Peyer's patch (tissue), 4 donors: Measurements from ENCODE around the gene PLEKHA7. TPM values are rescaled to one million over a fixed set of nuclear protein-coding genes. Genes with fewer than 3 reads are reported as not detected.
A peak's percentile ranks its signal among the peaks of the same experiment; 100 is the strongest.

Source experiments
- DNase-seq, 3 donors: peaks; one replicate each; pipeline ENCODE4 v3.0.0-alpha.2; 2017 to 2019
- H3K27ac ChIP-seq, 4 donors: fragments of 200-600 bp; sonication (generic); one replicate each; pipeline ENCODE4 v1.5.1; 2016 to 2019
- H3K27me3 ChIP-seq, 2 donors: fragments of 200-600 bp; sonication (generic); one replicate each; pipeline ENCODE4 v1.5.1; 2019
- H3K36me3 ChIP-seq, 3 donors: fragments of 200-600 bp; sonication (generic); one replicate each; pipeline ENCODE4 v1.5.1; 2016 to 2019
- H3K4me1 ChIP-seq, 4 donors: fragments of 200-600 bp; sonication (generic); one replicate each; pipeline ENCODE4 v1.5.1; 2016 to 2019
- H3K4me3 ChIP-seq, 4 donors: fragments of 200-600 bp; sonication (generic); 1 replicate in 3 of 4; 2 replicates in 1 of 4; pipeline ENCODE4 v1.5.1; 2016 to 2019; ENCODE audit warnings: mild to moderate bottlenecking in 1 of 4
- H3K9me3 ChIP-seq, 4 donors: fragments of 200-600 bp; sonication (generic); one replicate each; pipeline ENCODE4 v1.5.1; 2016 to 2019; ENCODE audit warnings: mild to moderate bottlenecking in 1 of 4
- POLR2A ChIP-seq, 2 donors: fragments of 450-650 bp; IDR thresholded peaks; one replicate each; pipeline ENCODE4 v1.5.1; 2017; ENCODE audit warnings: antibody characterized with exemption in 2 of 2, mild to moderate bottlenecking in 2 of 2, moderate library complexity in 2 of 2
- total RNA-seq, 4 donors: library from RNA; depleted of rRNA; stranded (reverse); fragments of >200 nt; gene quantifications; one replicate each; pipeline ENCODE4 v1.1.0, GENCODE V29; 2016
- TF ChIP-seq, protein P1 (sequence below), 6 experiments: fragments of 450-650 bp in 4 of 6; fragments of 200-600 bp in 2 of 6; sonication (generic) in 1 of 6; IDR thresholded peaks; one replicate each; pipeline ENCODE4 v1.5.1; 2017 to 2019; ENCODE audit warnings: antibody characterized with exemption in 6 of 6, mild to moderate bottlenecking in 3 of 6, moderate library complexity in 1 of 6

The PLEKHA7 gene
- total RNA-seq, 4 donors from 2014 or later, result 129 to 211 (median 176) TPM

DNA sequence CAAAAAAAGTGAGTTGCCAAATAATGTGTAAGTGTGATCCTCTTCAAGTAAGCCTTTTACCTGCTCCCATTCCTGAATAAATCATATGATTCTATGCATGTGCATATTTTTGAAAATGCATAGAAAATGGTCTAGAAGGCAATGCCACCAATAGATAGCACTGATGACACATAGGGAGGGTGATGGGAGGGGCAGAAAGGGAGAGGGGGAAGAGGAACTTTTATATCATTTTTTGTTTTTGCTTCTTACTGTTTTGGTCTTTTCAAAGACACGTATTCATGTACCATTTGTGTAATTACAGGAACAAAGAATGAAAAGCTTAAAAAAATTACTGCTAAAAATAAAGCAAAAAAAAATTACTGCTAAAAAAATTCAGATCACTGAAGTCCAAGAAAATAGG is 215.0 kb downstream of the PLEKHA7 start:
- Histone ChIP-seq H3K9me3 (no peaks in the 10 kb centered on the region), H3K4me3 (no peak overlapping the region), H3K4me1 (peaks cover 0 to 3% (median 0%) of the 10 kb centered on the region in 4 donors), H3K27ac (no peak overlapping the region), H3K27me3 (no peaks in the 10 kb centered on the region), H3K36me3 (peaks cover 0 to 46% (median 0%) of the 10 kb centered on the region in 3 donors)
- DNase-seq, result no peak
- TF ChIP-seq, protein P1, sequence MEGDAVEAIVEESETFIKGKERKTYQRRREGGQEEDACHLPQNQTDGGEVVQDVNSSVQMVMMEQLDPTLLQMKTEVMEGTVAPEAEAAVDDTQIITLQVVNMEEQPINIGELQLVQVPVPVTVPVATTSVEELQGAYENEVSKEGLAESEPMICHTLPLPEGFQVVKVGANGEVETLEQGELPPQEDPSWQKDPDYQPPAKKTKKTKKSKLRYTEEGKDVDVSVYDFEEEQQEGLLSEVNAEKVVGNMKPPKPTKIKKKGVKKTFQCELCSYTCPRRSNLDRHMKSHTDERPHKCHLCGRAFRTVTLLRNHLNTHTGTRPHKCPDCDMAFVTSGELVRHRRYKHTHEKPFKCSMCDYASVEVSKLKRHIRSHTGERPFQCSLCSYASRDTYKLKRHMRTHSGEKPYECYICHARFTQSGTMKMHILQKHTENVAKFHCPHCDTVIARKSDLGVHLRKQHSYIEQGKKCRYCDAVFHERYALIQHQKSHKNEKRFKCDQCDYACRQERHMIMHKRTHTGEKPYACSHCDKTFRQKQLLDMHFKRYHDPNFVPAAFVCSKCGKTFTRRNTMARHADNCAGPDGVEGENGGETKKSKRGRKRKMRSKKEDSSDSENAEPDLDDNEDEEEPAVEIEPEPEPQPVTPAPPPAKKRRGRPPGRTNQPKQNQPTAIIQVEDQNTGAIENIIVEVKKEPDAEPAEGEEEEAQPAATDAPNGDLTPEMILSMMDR (IDR thresholded peaks at IDR 0.05), result no peak
- TF ChIP-seq POLR2A (IDR thresholded peaks at IDR 0.05), result no peak

DNA sequence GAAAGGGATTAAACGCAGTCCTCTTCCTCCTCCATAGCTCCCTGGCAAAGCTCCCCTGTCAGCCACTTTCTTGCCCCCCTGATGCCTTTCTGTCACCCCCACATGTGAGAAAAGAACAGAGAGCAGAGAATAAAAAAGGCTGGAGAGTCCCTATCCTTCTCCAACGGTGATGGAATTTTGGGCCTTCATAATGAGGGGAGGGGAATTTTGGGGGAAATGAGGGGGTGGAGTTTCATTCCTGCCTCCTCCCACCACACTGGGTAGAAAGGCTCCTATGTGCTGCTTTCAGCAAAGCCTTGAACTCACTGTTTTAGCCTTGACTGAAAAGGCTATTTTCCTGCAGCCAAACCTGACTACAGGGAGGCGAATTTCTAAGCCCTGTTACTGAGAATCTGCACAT is 216.4 kb downstream of the PLEKHA7 start:
- Histone ChIP-seq H3K27me3 (no peaks in the 10 kb centered on the region), H3K9me3 (no peaks in the 10 kb centered on the region), H3K27ac (no peak overlapping the region), H3K36me3 (peaks cover 0 to 46% (median 0%) of the 10 kb centered on the region in 3 donors), H3K4me1 (no peaks in the 10 kb centered on the region), H3K4me3 (no peak overlapping the region)
- DNase-seq, result no peak
- no peak for TF ChIP-seq POLR2A (IDR thresholded peaks at IDR 0.05)
- TF ChIP-seq, protein P1 (IDR thresholded peaks at IDR 0.05), result no peak

DNA sequence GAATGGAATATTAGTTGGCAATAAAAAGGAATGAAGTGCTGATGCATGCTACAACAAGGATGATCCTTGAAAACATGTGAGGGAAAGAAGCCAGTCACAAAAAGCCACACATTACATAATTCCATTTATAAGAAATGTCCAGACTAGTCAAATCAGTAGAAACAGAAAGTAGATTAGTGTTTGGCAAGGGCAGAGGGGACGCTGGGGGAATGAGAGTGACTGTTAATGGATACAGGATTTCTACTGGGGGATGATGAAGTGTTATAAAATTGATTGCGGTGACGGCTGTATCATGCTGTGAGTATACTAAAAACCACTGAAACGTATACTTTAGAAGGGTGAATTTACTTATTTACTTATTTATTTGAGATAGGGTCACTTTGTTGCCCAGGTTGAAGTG is 217.9 kb downstream of the PLEKHA7 start:
- Histone ChIP-seq H3K9me3 (no peaks in the 10 kb centered on the region), H3K4me3 (no peak overlapping the region), H3K36me3 (peaks cover 0 to 41% (median 0%) of the 10 kb centered on the region in 3 donors), H3K27ac (no peak overlapping the region), H3K4me1 (no peaks in the 10 kb centered on the region), H3K27me3 (no peaks in the 10 kb centered on the region)
- DNase-seq, result no peak
- no peak for TF ChIP-seq POLR2A (IDR thresholded peaks at IDR 0.05)
- TF ChIP-seq, protein P1 (IDR thresholded peaks at IDR 0.05), result no peak

DNA sequence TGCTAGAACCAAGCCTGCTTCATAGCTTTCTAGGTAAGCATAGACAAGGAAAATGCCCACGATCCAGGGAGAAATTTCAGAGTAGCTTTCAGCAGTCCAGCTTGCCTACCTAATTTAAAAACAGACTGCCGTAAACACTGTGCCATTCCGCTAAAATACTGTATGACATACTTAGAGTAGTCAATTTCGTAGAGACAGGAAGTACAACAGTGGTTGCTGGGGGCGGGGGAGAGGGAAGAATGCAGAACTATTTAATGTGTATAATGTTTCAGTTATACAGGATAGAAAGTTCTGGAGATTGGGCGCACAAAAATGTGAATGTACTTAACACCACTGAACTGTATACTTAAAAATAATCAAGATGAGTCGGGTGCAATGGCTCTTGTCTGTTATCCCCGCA is 219.1 kb downstream of the PLEKHA7 start:
- Histone ChIP-seq H3K27me3 (no peaks in the 10 kb centered on the region), H3K4me3 (no peak overlapping the region), H3K9me3 (no peaks in the 10 kb centered on the region), H3K36me3 (peaks cover 0 to 40% (median 0%) of the 10 kb centered on the region in 3 donors), H3K4me1 (no peaks in the 10 kb centered on the region), H3K27ac (peak overlapping the region in 1 of 4 donors; percentile 21)
- no peak for DNase-seq
- TF ChIP-seq POLR2A (IDR thresholded peaks at IDR 0.05), result no peak
- TF ChIP-seq, protein P1 (IDR thresholded peaks at IDR 0.05), result no peak

DNA sequence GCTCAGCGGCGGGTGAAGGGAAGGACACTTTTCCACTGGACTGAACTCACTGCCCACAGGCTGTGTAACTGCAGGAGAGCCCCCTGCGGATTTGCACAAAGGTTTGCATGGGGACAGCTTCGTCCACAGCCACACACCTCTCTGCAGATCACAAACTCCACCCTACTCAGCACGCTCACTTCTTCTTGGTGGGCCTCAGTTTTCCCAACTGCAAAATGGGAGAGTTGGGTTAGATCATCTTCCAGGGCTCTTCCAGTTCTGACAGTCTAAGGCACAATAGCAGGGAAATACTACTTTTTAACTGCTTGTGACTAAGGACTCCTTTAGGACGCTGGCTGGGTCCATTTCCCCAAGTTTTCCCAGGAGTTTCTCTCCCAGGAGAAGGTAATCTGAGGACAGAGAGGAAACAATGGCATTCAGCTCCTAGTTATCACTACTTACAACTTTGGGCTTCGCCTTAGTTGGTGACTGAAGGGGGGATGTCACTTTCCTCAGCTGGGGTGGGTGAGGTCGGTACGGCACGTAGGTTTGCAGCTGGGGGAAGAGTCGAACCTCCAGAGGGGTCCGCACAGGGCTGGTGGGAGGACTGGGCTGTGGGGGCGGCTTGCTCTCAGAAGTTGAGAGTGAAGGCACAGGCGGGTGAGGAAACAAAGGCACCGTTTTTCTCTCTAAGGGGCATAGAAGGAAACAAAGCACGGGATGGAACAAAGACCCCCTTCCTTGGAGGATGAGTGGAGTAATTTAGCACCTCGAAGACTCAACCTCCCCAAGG is 220.0 kb downstream of the PLEKHA7 start:
- TF ChIP-seq, protein P1 (IDR thresholded peaks at IDR 0.05), result no peak
- no peak for TF ChIP-seq POLR2A (IDR thresholded peaks at IDR 0.05)
- peak overlapping the region in 1 of 4 donors; percentile 21 for H3K27ac ChIP-seq
- H3K4me3 ChIP-seq, result no peak overlapping the region
- no peaks in the 10 kb centered on the region for H3K4me1 ChIP-seq
- H3K27me3 ChIP-seq, result no peaks in the 10 kb centered on the region
- DNase-seq, result peak in 1 of 3 donors; percentile 19
- peaks cover 0 to 38% (median 0%) of the 10 kb centered on the region in 3 donors for H3K36me3 ChIP-seq
- H3K9me3 ChIP-seq, result no peaks in the 10 kb centered on the region
